Motor neuron (in vitro differentiated cells): ENCODE results near the gene COBLL1. TPM values are rescaled to one million over a fixed set of nuclear protein-coding genes. Genes with fewer than 3 reads are reported as not detected.

ENCODE experiments used
- ATAC-seq, 8 experiments: fragments of 200-7000 bp; cut with Tn5 transposase; replicated peaks in 6 of 8; 2 replicates each; pipeline ENCODE4 v1.8.0; 2021; ENCODE audit warnings: mild to moderate bottlenecking in 8 of 8, moderate library complexity in 8 of 8
- H3K27ac ChIP-seq, 2 donors: fragments of 250-450 bp; sonication (Bioruptor Pico); 2 replicates each; pipeline ENCODE4 v1.9.0; 2021; ENCODE audit warnings: antibody characterized with exemption in 2 of 2, mild to moderate bottlenecking in 2 of 2, moderate library complexity in 1 of 2
- H3K4me1 ChIP-seq, 2 donors: fragments of 250-450 bp; sonication (Bioruptor Pico); replicated peaks in 1 of 2; 2 replicates each; pipeline ENCODE4 v1.6.1; 2021; ENCODE audit warnings: antibody characterized with exemption in 2 of 2, mild to moderate bottlenecking in 2 of 2, moderate library complexity in 1 of 2
- H3K4me3 ChIP-seq, 5 donors: fragments of 250-450 bp; sonication (Bioruptor Pico); 2 replicates each; pipeline ENCODE4 v1.9.0; 2021; ENCODE audit warnings: antibody characterized with exemption in 5 of 5, mild to moderate bottlenecking in 5 of 5, moderate library complexity in 4 of 5
- WGBS, 10 experiments: fragments of 450-650 bp; shearing (Covaris generic); methylation state at CpG; one replicate each; pipeline ENCODE4 v1.0.0; 2022; 5-methylcytosine and 5-hydroxymethylcytosine counted together
- in situ Hi-C, 9 experiments: fragments of 400-800 bp; cut with MboI; loops; one replicate each; pipeline ENCODE4 v1.15.0; 2021; ENCODE audit warnings: low sequenced_read_pairs in 9 of 9, low pct_unique_long_range_greater_than_20kb in 2 of 9; ENCODE audit not compliant: unreplicated experiment in 9 of 9
- total RNA-seq, 8 experiments: library from RNA; unstranded; fragments of 300-600 nt; gene quantifications; 2 replicates each; pipeline versions ENCODE4 v1.2.3 to v1.2.4, GENCODE V29; 2022

The COBLL1 gene
- total RNA-seq, 8 experiments from 2014 or later: 0.65 to 50.6 (median 8.1) TPM

GRCh38 chr2:164847291-164847690 lies 5.7 kb upstream of the COBLL1 start:
- in situ Hi-C loops: no loop called here
- no peak for ATAC-seq
- no peak overlapping the region for H3K4me3 ChIP-seq
- no peak overlapping the region for H3K27ac ChIP-seq
- 38 to 78% (median 69%) methylated on average over 1 to 4 of the region's 4 CpGs; no CpG with 5 or more reads in 5 of the 10 experiments for WGBS, 10 experiments
- H3K4me1 ChIP-seq: no peaks in the 10 kb centered on the region

GRCh38 chr2:164846276-164846675 lies 4.7 kb upstream of the COBLL1 start:
- no peak overlapping the region for H3K4me3 ChIP-seq
- H3K4me1 ChIP-seq: no peaks in the 10 kb centered on the region
- in situ Hi-C loops: no loop called here
- 53 to 100% (median 94%) methylated on average over 2 of the region's 2 CpGs for WGBS, 10 experiments
- H3K27ac ChIP-seq: no peak overlapping the region
- no peak for ATAC-seq

- peak in 1 of 8 experiments; percentile 1 for ATAC-seq
- in situ Hi-C loops: no loop called here
- WGBS, 10 experiments: 33 to 100% (median 100%) methylated on average over 1 of the region's 1 CpG; no CpG with 5 or more reads in 3 of the 10 experiments
- Histone ChIP-seq H3K4me1 (peaks cover 0 to 4% of the 10 kb centered on the region in 2 donors), H3K4me3 (no peak overlapping the region), H3K27ac (no peak overlapping the region)
Measured at GRCh38 chr2:164843346-164843911, 1.8 kb upstream of the COBLL1 start.

- WGBS, 10 experiments: 44 to 64% (median 51%) methylated on average over 1 to 8 of the region's 8 CpGs
- peaks cover 0 to 4% of the 10 kb centered on the region in 2 donors for H3K4me1 ChIP-seq
- ATAC-seq: no peak
- in situ Hi-C loops: no loop called here
- H3K27ac ChIP-seq: no peak overlapping the region
- no peak overlapping the region for H3K4me3 ChIP-seq
Measured at GRCh38 chr2:164842624-164842966, 972 bp upstream of the COBLL1 start.

GRCh38 chr2:164840930-164841718 lies 499 bp downstream of the COBLL1 start:
- Histone ChIP-seq H3K4me3 (peak overlapping the region; percentile 41 to 57 (median 53)), H3K27ac (no peak overlapping the region), H3K4me1 (peaks cover 0 to 4% of the 10 kb centered on the region in 2 donors)
- ATAC-seq: peak; percentile 68 to 88 (median 86)
- in situ Hi-C loops: no loop called here
- 0 to 5% (median 1%) methylated on average over 1 to 14 of the region's 90 CpGs; no CpG with 5 or more reads in 4 of the 10 experiments for WGBS, 10 experiments

GRCh38 chr2:164840458-164840929 lies 1.1 kb downstream of the COBLL1 start:
- 0 to 24% (median 7%) methylated on average over 1 to 11 of the region's 12 CpGs; no CpG with 5 or more reads in 2 of the 10 experiments for WGBS, 10 experiments
- Histone ChIP-seq H3K27ac (no peak overlapping the region), H3K4me1 (peaks cover 0 to 4% of the 10 kb centered on the region in 2 donors), H3K4me3 (peak overlapping the region; percentile 41 to 57 (median 53))
- peak in 3 of 8 experiments; percentile 2 to 6 (median 6) for ATAC-seq
- in situ Hi-C loops: no loop called here

- Histone ChIP-seq H3K27ac (no peak overlapping the region), H3K4me1 (peaks cover 0 to 4% of the 10 kb centered on the region in 2 donors), H3K4me3 (peak overlapping the region in 3 of 5 donors; percentile 49 to 57 (median 53))
- peak in 1 of 8 experiments; percentile 4 for ATAC-seq
- 0 to 72% (median 50%) methylated on average over 1 to 8 of the region's 8 CpGs for WGBS, 10 experiments
- in situ Hi-C loops: loop anchor here in 1 of 9 experiments (10.0 kb wide), 1 partner anchor 95 kb away; no protein-coding TSS in a partner anchor
Measured at GRCh38 chr2:164839914-164840457, 1.6 kb downstream of the COBLL1 start.

- H3K4me3 ChIP-seq: no peak overlapping the region
- no peak overlapping the region for H3K27ac ChIP-seq
- ATAC-seq: no peak
- peaks cover 0 to 4% of the 10 kb centered on the region in 2 donors for H3K4me1 ChIP-seq
- in situ Hi-C loops: loop anchor here in 1 of 9 experiments (10.0 kb wide), 1 partner anchor 93 kb away; no protein-coding TSS in a partner anchor
- 41 to 100% (median 89%) methylated on average over 1 to 3 of the region's 3 CpGs; no CpG with 5 or more reads in 3 of the 10 experiments for WGBS, 10 experiments
Measured at GRCh38 chr2:164837807-164838206, 3.8 kb downstream of the COBLL1 start.

- in situ Hi-C loops: loop anchor here in 1 of 9 experiments (10.0 kb wide), 1 partner anchor 92 kb away; no protein-coding TSS in a partner anchor
- Histone ChIP-seq H3K27ac (no peak overlapping the region), H3K4me3 (no peak overlapping the region), H3K4me1 (peaks cover 0 to 4% of the 10 kb centered on the region in 2 donors)
- 32 to 92% (median 74%) methylated on average over 1 to 3 of the region's 3 CpGs; no CpG with 5 or more reads in 2 of the 10 experiments for WGBS, 10 experiments
- ATAC-seq: no peak
Measured at GRCh38 chr2:164836907-164837306, 4.7 kb downstream of the COBLL1 start.

- no peak overlapping the region for H3K4me3 ChIP-seq
- in situ Hi-C loops: loop anchor here in 1 of 9 experiments (10.0 kb wide), 1 partner anchor 91 kb away; no protein-coding TSS in a partner anchor
- peaks cover 0 to 4% of the 10 kb centered on the region in 2 donors for H3K4me1 ChIP-seq
- no peak overlapping the region for H3K27ac ChIP-seq
- no peak for ATAC-seq
Measured at GRCh38 chr2:164835302-164835701, 6.3 kb downstream of the COBLL1 start.

GRCh38 chr2:164831887-164832286 lies 9.7 kb downstream of the COBLL1 start:
- in situ Hi-C loops: loop anchor here in 1 of 9 experiments (10.0 kb wide), 1 partner anchor 87 kb away; no protein-coding TSS in a partner anchor
- H3K27ac ChIP-seq: no peak overlapping the region
- no peaks in the 10 kb centered on the region for H3K4me1 ChIP-seq
- no peak for ATAC-seq
- WGBS, 10 experiments: 69 to 100% (median 100%) methylated on average over 1 to 3 of the region's 4 CpGs; no CpG with 5 or more reads in 3 of the 10 experiments
- no peak overlapping the region for H3K4me3 ChIP-seq

- Histone ChIP-seq H3K4me3 (no peak overlapping the region), H3K4me1 (no peaks in the 10 kb centered on the region), H3K27ac (no peak overlapping the region)
- 71 to 100% (median 100%) methylated on average over 1 of the region's 1 CpG; no CpG with 5 or more reads in 5 of the 10 experiments for WGBS, 10 experiments
- in situ Hi-C loops: loop anchor here in 1 of 9 experiments (10.0 kb wide), 1 partner anchor 86 kb away; no protein-coding TSS in a partner anchor
- ATAC-seq: no peak
Measured at GRCh38 chr2:164831180-164831579, 10.4 kb downstream of the COBLL1 start.
